Glomerular endothelial cell (primary cell): ENCODE results near the gene PSME4. TPM values are rescaled to one million over a fixed set of nuclear protein-coding genes. Genes with fewer than 3 reads are reported as not detected.

Source experiments
- DNase-seq: peaks from one replicate; pipeline ENCODE4 v3.0.0-alpha.2; 2011; ENCODE audit warnings: low read depth, low spot score; ENCODE audit errors: extremely low read depth
- total RNA-seq: library from RNA; depleted of rRNA; stranded (reverse); fragments of >200 nt; gene quantifications from 2 replicates; pipeline ENCODE4 v1.2.3, GENCODE V29; 2015

The PSME4 gene
- total RNA-seq, 1 donor from 2014 or later = 49.1 TPM

GRCh38 chr2:53901192-53901591 lies 69.6 kb downstream of the PSME4 start:
- no peak for DNase-seq

- no peak for DNase-seq
Measured at GRCh38 chr2:53896864-53897263, 73.9 kb downstream of the PSME4 start.

- no peak for DNase-seq
Measured at GRCh38 chr2:53886406-53887280, 84.2 kb downstream of the PSME4 start.

- no peak for DNase-seq
Measured at GRCh38 chr2:53884883-53885282, 85.9 kb downstream of the PSME4 start.

GRCh38 chr2:53881986-53882385 lies 88.8 kb downstream of the PSME4 start:
- DNase-seq = no peak

- no peak for DNase-seq
Measured at GRCh38 chr2:53881360-53881759, 89.4 kb downstream of the PSME4 start.

GRCh38 chr2:53880756-53881155 lies 90.0 kb downstream of the PSME4 start:
- no peak for DNase-seq

- DNase-seq = no peak
Measured at GRCh38 chr2:53877556-53877955, 93.2 kb downstream of the PSME4 start.

- DNase-seq = no peak
Measured at GRCh38 chr2:53877112-53877511, 93.7 kb downstream of the PSME4 start.

- DNase-seq = no peak
Measured at GRCh38 chr2:53874401-53874950, 96.3 kb downstream of the PSME4 start.

GRCh38 chr2:53867773-53868172 lies 103.0 kb downstream of the PSME4 start:
- DNase-seq = no peak

- no peak for DNase-seq
Measured at GRCh38 chr2:53867169-53867568, 103.6 kb downstream of the PSME4 start.

- DNase-seq = no peak
Measured at GRCh38 chr2:53865962-53866361, 104.8 kb downstream of the PSME4 start.

- DNase-seq = no peak
Measured at GRCh38 chr2:53865264-53865663, 105.5 kb downstream of the PSME4 start.

- DNase-seq = no peak
Measured at GRCh38 chr2:53863538-53864227, 107.1 kb downstream of the PSME4 start.

GRCh38 chr2:53861824-53862223 lies 109.0 kb downstream of the PSME4 start:
- DNase-seq = no peak

GRCh38 chr2:53859206-53860181 lies 111.3 kb downstream of the PSME4 start, which contains the start of gene GPR75:
Gene GPR75, minus strand, starts transcription at chr2:53859967. Its CDS starts 5,211 bp downstream, at chr2:53854756.
- no peak for DNase-seq

GRCh38 chr2:53856272-53856671 lies 114.5 kb downstream of the PSME4 start:
- DNase-seq = no peak

- no peak for DNase-seq
Measured at GRCh38 chr2:53854678-53855077, 116.1 kb downstream of the PSME4 start.

- no peak for DNase-seq
Measured at GRCh38 chr2:53852532-53852931, 118.3 kb downstream of the PSME4 start.
